ENCODE results near the gene GSTT4. TPM values are rescaled to one million over a fixed set of nuclear protein-coding genes. Genes with fewer than 3 reads are reported as not detected.

Gene GSTT4
- polyA plus RNA-seq, 1 of the 3 experiments (the other 2 are of a cell fraction), result not detected

DNA sequence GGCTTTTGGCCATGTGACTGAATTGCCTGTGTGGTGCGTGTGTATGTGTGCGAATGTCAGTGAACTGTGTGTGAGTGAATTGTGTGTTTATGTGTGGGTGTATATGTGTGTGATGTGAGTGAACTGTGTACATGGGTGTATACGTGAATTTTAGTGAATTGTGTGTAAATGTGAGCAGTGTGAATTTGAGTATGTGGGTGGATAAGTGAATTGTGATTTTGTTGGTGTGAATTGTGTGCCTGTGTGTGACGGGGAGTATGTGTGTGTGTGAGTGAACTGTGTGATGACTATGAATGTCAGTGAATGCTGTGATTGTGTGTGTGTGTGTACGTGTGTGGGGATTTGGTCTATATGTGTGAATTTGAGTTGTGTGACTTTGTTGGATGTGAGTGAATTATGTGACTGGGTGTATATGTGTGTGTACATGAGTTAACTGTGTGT is 35.0 kb downstream of the GSTT4 start:
- WGBS (ENCODE audit: low lambda C conversion rate), result 93% methylated on average over 5 of the region's 5 CpGs

More for the DNA sequence above, 35.0 kb downstream of the GSTT4 start:
- Histone ChIP-seq H3K9me2 (no peaks in the 10 kb centered on the region), H3F3A (replicated peaks; ENCODE audit: insufficient read depth) (peaks cover 5% of the 10 kb centered on the region), H3K9me3 (no peaks in the 10 kb centered on the region), H3K27me3 (ENCODE audit: insufficient read depth) (no peaks in the 10 kb centered on the region), H3K27ac (ENCODE audit: low read depth in 2 of 2, low read length in 1 of 2) (no peak overlapping the region), H3K4me1 (ENCODE audit: control insufficient read depth in 1 of 2, insufficient read depth in 2 of 2, low read depth in 1 of 2, low read length in 1 of 2) (no peaks in the 10 kb centered on the region; a peak in 1 of 4 replicates), H3K9ac (no peak overlapping the region), H3K4me3 (ENCODE audit: low read depth in 2 of 2, low read length in 1 of 2) (no peak overlapping the region), H3K4me2 (no peak overlapping the region), H3K36me3 (replicated peaks in 1 of 2; ENCODE audit: control insufficient read depth in 1 of 2, insufficient read depth in 2 of 2, low read length in 1 of 2) (peaks cover 16 to 20% of the 10 kb centered on the region in 2 experiments), H2AFZ (ENCODE audit: low read depth) (no peak overlapping the region), H3K79me2 (ENCODE audit: insufficient read depth) (peaks cover 28% of the 10 kb centered on the region; the same call in 1 of the 2 replicates), H4K20me1 (ENCODE audit: insufficient read depth) (no peaks in the 10 kb centered on the region)
- ChIA-PET CTCF (no interaction called here), POLR2A (no interaction called here)
- DNase-seq, result no peak
- TF ChIP-seq FOSL2 (IDR thresholded peaks at IDR 0.05; ENCODE audit: borderline replicate concordance, low read depth), result no peak
- TF ChIP-seq, protein P1, sequence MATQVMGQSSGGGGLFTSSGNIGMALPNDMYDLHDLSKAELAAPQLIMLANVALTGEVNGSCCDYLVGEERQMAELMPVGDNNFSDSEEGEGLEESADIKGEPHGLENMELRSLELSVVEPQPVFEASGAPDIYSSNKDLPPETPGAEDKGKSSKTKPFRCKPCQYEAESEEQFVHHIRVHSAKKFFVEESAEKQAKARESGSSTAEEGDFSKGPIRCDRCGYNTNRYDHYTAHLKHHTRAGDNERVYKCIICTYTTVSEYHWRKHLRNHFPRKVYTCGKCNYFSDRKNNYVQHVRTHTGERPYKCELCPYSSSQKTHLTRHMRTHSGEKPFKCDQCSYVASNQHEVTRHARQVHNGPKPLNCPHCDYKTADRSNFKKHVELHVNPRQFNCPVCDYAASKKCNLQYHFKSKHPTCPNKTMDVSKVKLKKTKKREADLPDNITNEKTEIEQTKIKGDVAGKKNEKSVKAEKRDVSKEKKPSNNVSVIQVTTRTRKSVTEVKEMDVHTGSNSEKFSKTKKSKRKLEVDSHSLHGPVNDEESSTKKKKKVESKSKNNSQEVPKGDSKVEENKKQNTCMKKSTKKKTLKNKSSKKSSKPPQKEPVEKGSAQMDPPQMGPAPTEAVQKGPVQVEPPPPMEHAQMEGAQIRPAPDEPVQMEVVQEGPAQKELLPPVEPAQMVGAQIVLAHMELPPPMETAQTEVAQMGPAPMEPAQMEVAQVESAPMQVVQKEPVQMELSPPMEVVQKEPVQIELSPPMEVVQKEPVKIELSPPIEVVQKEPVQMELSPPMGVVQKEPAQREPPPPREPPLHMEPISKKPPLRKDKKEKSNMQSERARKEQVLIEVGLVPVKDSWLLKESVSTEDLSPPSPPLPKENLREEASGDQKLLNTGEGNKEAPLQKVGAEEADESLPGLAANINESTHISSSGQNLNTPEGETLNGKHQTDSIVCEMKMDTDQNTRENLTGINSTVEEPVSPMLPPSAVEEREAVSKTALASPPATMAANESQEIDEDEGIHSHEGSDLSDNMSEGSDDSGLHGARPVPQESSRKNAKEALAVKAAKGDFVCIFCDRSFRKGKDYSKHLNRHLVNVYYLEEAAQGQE (IDR thresholded peaks at IDR 0.05; ENCODE audit: low read depth, low read length), result no peak
- TF ChIP-seq, protein P2, sequence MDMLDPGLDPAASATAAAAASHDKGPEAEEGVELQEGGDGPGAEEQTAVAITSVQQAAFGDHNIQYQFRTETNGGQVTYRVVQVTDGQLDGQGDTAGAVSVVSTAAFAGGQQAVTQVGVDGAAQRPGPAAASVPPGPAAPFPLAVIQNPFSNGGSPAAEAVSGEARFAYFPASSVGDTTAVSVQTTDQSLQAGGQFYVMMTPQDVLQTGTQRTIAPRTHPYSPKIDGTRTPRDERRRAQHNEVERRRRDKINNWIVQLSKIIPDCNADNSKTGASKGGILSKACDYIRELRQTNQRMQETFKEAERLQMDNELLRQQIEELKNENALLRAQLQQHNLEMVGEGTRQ (IDR thresholded peaks at IDR 0.05; ENCODE audit: borderline replicate concordance, low read depth, low read length), result no peak
- no peak for TF ChIP-seq CHD2 (IDR thresholded peaks at IDR 0.05; ENCODE audit: low read length, partially characterized antibody)
- TF ChIP-seq TCF12 (IDR thresholded peaks at IDR 0.05), result no peak
- no peak for TF ChIP-seq RFX5 (IDR thresholded peaks at IDR 0.05; ENCODE audit: low read length)
- TF ChIP-seq YY1 (IDR thresholded peaks at IDR 0.05; ENCODE audit: low read depth), result no peak
- TF ChIP-seq FOXM1 (IDR thresholded peaks at IDR 0.05; ENCODE audit: low read depth), result no peak
- TF ChIP-seq MEF2A (IDR thresholded peaks at IDR 0.05; ENCODE audit: borderline replicate concordance, low read depth), result no peak
- no peak for TF ChIP-seq TAF1 (IDR thresholded peaks at IDR 0.05; ENCODE audit: borderline replicate concordance, low read depth, low read length)
- no peak for TF ChIP-seq SMC3 (IDR thresholded peaks at IDR 0.05; ENCODE audit: low read depth, low read length)
- no peak for TF ChIP-seq RXRA (IDR thresholded peaks at IDR 0.05; ENCODE audit: borderline replicate concordance, low read depth)
- TF ChIP-seq, protein P3, sequence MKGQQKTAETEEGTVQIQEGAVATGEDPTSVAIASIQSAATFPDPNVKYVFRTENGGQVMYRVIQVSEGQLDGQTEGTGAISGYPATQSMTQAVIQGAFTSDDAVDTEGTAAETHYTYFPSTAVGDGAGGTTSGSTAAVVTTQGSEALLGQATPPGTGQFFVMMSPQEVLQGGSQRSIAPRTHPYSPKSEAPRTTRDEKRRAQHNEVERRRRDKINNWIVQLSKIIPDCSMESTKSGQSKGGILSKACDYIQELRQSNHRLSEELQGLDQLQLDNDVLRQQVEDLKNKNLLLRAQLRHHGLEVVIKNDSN (IDR thresholded peaks at IDR 0.05; ENCODE audit: borderline replicate concordance, low read depth), result no peak
- TF ChIP-seq MXI1 (IDR thresholded peaks at IDR 0.05; ENCODE audit: low read depth, low read length), result no peak
- TF ChIP-seq, protein P4, sequence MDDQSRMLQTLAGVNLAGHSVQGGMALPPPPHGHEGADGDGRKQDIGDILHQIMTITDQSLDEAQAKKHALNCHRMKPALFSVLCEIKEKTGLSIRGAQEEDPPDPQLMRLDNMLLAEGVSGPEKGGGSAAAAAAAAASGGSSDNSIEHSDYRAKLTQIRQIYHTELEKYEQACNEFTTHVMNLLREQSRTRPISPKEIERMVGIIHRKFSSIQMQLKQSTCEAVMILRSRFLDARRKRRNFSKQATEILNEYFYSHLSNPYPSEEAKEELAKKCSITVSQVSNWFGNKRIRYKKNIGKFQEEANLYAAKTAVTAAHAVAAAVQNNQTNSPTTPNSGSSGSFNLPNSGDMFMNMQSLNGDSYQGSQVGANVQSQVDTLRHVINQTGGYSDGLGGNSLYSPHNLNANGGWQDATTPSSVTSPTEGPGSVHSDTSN (IDR thresholded peaks at IDR 0.05), result no peak
- TF ChIP-seq EZH2phosphoT487 (IDR thresholded peaks at IDR 0.05; ENCODE audit: borderline replicate concordance, low read depth), result no peak
- TF ChIP-seq JUND (IDR thresholded peaks at IDR 0.05), result no peak
